ENCODE measurements around the gene UCN. TPM values are rescaled to one million over a fixed set of nuclear protein-coding genes. Genes with fewer than 3 reads are reported as not detected.

UCN gene
- total RNA-seq, 4 donors from 2014 or later = 14.9 to 24.0 (median 16.8) TPM

DNA sequence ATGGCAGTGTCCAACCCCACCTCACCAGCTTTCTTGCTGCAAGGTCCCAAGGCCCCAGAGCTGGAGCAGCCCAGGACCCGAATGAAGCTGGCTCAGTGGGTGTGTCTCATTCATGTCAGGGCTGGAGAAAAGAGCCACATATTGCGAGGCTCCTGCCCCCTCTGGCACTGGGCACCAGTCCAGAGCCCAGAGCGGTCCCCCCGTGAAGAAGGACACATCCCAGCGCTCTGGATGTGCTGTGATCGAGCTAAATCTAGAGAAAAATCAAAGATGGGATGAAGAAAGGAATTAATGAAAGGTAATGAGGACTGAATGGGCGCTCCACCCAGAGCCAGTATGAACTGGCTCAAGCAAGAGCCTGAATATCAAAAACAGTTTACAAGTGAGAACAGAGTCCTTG lies 27.9 kb upstream of the UCN start:
- Histone ChIP-seq H3K4me1 (no peaks in the 10 kb centered on the region), H3K36me3 (peaks cover 13 to 99% (median 26%) of the 10 kb centered on the region in 3 donors), H3K9me3 (no peaks in the 10 kb centered on the region), H3K4me3 (no peak overlapping the region), H3K27ac (no peak overlapping the region), H3K27me3 (no peaks in the 10 kb centered on the region)
- no peak for TF ChIP-seq POLR2A (IDR thresholded peaks at IDR 0.05)
- no peak for TF ChIP-seq CTCF (IDR thresholded peaks at IDR 0.05)
- TF ChIP-seq EP300 (IDR thresholded peaks at IDR 0.05) = no peak
- no peak for DNase-seq (ENCODE audit: low spot score in 2 of 2)
- WGBS, 2 donors = 93 to 95% methylated on average over 7 of the region's 7 CpGs

DNA sequence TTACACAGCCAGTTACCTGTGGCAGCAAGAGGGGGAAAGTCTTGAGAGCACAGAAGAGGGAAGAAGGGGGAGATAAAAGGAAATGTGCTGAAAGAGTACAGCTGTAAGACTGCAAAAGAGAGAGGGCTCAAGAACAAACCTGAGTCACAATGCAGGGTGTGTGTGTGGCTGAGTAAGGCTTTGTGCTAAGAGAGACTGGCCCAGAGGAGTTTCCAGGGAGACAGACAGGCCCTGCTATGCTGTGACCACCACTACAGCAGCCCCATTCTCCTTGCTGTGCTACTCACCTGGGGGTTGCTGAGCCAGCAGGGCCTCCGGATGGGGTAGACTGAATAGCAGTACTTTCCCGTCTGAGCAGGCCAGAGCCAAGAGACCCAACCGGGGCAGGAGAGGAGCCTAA lies 27.1 kb upstream of the UCN start:
- Histone ChIP-seq H3K9me3 (no peaks in the 10 kb centered on the region), H3K4me3 (no peak overlapping the region), H3K27ac (no peak overlapping the region), H3K27me3 (no peaks in the 10 kb centered on the region), H3K4me1 (no peaks in the 10 kb centered on the region), H3K36me3 (peaks cover 13 to 99% (median 24%) of the 10 kb centered on the region in 3 donors)
- TF ChIP-seq CTCF (IDR thresholded peaks at IDR 0.05) = no peak
- no peak for DNase-seq (ENCODE audit: low spot score in 2 of 2)
- 89 to 96% methylated on average over 3 of the region's 3 CpGs for WGBS, 2 donors

GRCh38 chr2:27324720-27325119 lies 16.5 kb upstream of the UCN start:
- TF ChIP-seq CTCF (IDR thresholded peaks at IDR 0.05) = no peak
- no peak for TF ChIP-seq POLR2A (IDR thresholded peaks at IDR 0.05)
- no peak for TF ChIP-seq EP300 (IDR thresholded peaks at IDR 0.05)
- no peak for DNase-seq (ENCODE audit: low spot score in 2 of 2)
- WGBS, 2 donors = 92 to 96% methylated on average over 2 to 5 of the region's 5 CpGs
- Histone ChIP-seq H3K4me1 (peaks cover 0 to 28% (median 15%) of the 10 kb centered on the region in 4 donors), H3K36me3 (peaks cover 0 to 40% (median 6%) of the 10 kb centered on the region in 3 donors), H3K27ac (no peak overlapping the region), H3K27me3 (no peaks in the 10 kb centered on the region), H3K4me3 (no peak overlapping the region), H3K9me3 (no peaks in the 10 kb centered on the region)

- no peak for DNase-seq (ENCODE audit: low spot score in 2 of 2)
- Histone ChIP-seq H3K27ac (peak overlapping the region; percentile 88 to 97 (median 96)), H3K27me3 (no peaks in the 10 kb centered on the region), H3K9me3 (no peaks in the 10 kb centered on the region), H3K4me1 (peaks cover 0 to 28% (median 15%) of the 10 kb centered on the region in 4 donors), H3K36me3 (peaks cover 0 to 30% (median 0%) of the 10 kb centered on the region in 3 donors), H3K4me3 (peak overlapping the region; percentile 59 to 85 (median 74))
- no peak for TF ChIP-seq POLR2A (IDR thresholded peaks at IDR 0.05)
- 16 to 19% methylated on average over 5 of the region's 5 CpGs for WGBS, 2 donors
Measured at GRCh38 chr2:27323596-27324285, 15.5 kb upstream of the UCN start.

- H3K36me3 ChIP-seq = peaks cover 0 to 23% (median 0%) of the 10 kb centered on the region in 3 donors
- H3K27me3 ChIP-seq = no peaks in the 10 kb centered on the region
- WGBS, 2 donors = 0% methylated on average over 25 to 38 of the region's 39 CpGs
- H3K27ac ChIP-seq = peak within 1 kb of the TSS; percentile 88 to 97 (median 96)
- DNase-seq (ENCODE audit: low spot score in 2 of 2) = peak; percentile 77 to 87
- peak within 1 kb of the TSS; percentile 59 to 85 (median 74) for H3K4me3 ChIP-seq
- no peaks in the 10 kb centered on the region for H3K9me3 ChIP-seq
- H3K4me1 ChIP-seq = peaks cover 0 to 28% (median 15%) of the 10 kb centered on the region in 4 donors
- TF ChIP-seq CTCF (IDR thresholded peaks at IDR 0.05) = peak in 1 of 5 experiments; percentile 21
- peak; percentile 42 to 87 for TF ChIP-seq POLR2A (IDR thresholded peaks at IDR 0.05)
- peak in 1 of 2 donors; percentile 95 for TF ChIP-seq EP300 (IDR thresholded peaks at IDR 0.05)
Measured at GRCh38 chr2:27322766-27323595, 14.7 kb upstream of the UCN start, which contains the start of gene MPV17. MPV17 (minus strand) TSS chr2:27323097; CDS start chr2:27322517, 580 bp downstream.
